ENCODE measurements around the gene ERBB4.

Gene ERBB4

GRCh38 chr2:211931314-211931713 is 607.3 kb downstream of the ERBB4 start:
- H3K4me3 ChIP-seq (ENCODE audit: low read length) = no peak overlapping the region
- DNase-seq (ENCODE audit: low read depth, low spot score) = no peak

GRCh38 chr2:211930331-211930730 is 608.3 kb downstream of the ERBB4 start:
- H3K4me3 ChIP-seq (ENCODE audit: low read length) = peak overlapping the region; percentile 5; the same call in 1 of the 2 replicates
- DNase-seq (ENCODE audit: low read depth, low spot score) = peak; percentile 82

- no peak overlapping the region for H3K4me3 ChIP-seq (ENCODE audit: low read length)
- no peak for DNase-seq (ENCODE audit: low read depth, low spot score)
These were observed 610.4 kb downstream of the ERBB4 start for GRCh38 chr2:211928201-211928600.

- DNase-seq (ENCODE audit: low read depth, low spot score) = no peak
These were observed 615.6 kb downstream of the ERBB4 start for GRCh38 chr2:211923019-211923418.

GRCh38 chr2:211903961-211904360 is 634.6 kb downstream of the ERBB4 start:
- no peak for DNase-seq (ENCODE audit: low read depth, low spot score)

More at GRCh38 chr2:211923019-211923418, 615.6 kb downstream of the ERBB4 start:
- no peak overlapping the region for H3K4me3 ChIP-seq (ENCODE audit: low read length)

GRCh38 chr2:211901226-211901846 is 637.3 kb downstream of the ERBB4 start:
- no peak for DNase-seq (ENCODE audit: low read depth, low spot score)
- no peak overlapping the region for H3K4me3 ChIP-seq (ENCODE audit: low read length)

More at GRCh38 chr2:211903961-211904360, 634.6 kb downstream of the ERBB4 start:
- H3K4me3 ChIP-seq (ENCODE audit: low read length) = no peak overlapping the region

- DNase-seq (ENCODE audit: low read depth, low spot score) = no peak
- H3K4me3 ChIP-seq (ENCODE audit: low read length) = no peak overlapping the region
These were observed 638.1 kb downstream of the ERBB4 start for GRCh38 chr2:211900518-211900917.

- no peak overlapping the region for H3K4me3 ChIP-seq (ENCODE audit: low read length)
- no peak for DNase-seq (ENCODE audit: low read depth, low spot score)
These were observed 638.6 kb downstream of the ERBB4 start for GRCh38 chr2:211900000-211900399.

GRCh38 chr2:211898702-211899101 is 639.9 kb downstream of the ERBB4 start:
- no peak for DNase-seq (ENCODE audit: low read depth, low spot score)
- no peak overlapping the region for H3K4me3 ChIP-seq (ENCODE audit: low read length)

- no peak for DNase-seq (ENCODE audit: low read depth, low spot score)
These were observed 657.2 kb downstream of the ERBB4 start for GRCh38 chr2:211881449-211881848.

GRCh38 chr2:211879323-211879722 is 659.3 kb downstream of the ERBB4 start:
- no peak overlapping the region for H3K4me3 ChIP-seq (ENCODE audit: low read length)
- no peak for DNase-seq (ENCODE audit: low read depth, low spot score)

More at GRCh38 chr2:211881449-211881848, 657.2 kb downstream of the ERBB4 start:
- H3K4me3 ChIP-seq (ENCODE audit: low read length) = no peak overlapping the region

GRCh38 chr2:211877061-211877460 is 661.5 kb downstream of the ERBB4 start:
- DNase-seq (ENCODE audit: low read depth, low spot score) = no peak
- no peak overlapping the region for H3K4me3 ChIP-seq (ENCODE audit: low read length)

GRCh38 chr2:211875488-211875887 is 663.1 kb downstream of the ERBB4 start:
- DNase-seq (ENCODE audit: low read depth, low spot score) = no peak
- no peak overlapping the region for H3K4me3 ChIP-seq (ENCODE audit: low read length)

GRCh38 chr2:211868996-211869533 is 669.5 kb downstream of the ERBB4 start:
- H3K4me3 ChIP-seq (ENCODE audit: low read length) = no peak overlapping the region
- no peak for DNase-seq (ENCODE audit: low read depth, low spot score)

GRCh38 chr2:211867845-211868451 is 670.7 kb downstream of the ERBB4 start:
- no peak overlapping the region for H3K4me3 ChIP-seq (ENCODE audit: low read length)
- no peak for DNase-seq (ENCODE audit: low read depth, low spot score)

- DNase-seq (ENCODE audit: low read depth, low spot score) = no peak
- H3K4me3 ChIP-seq (ENCODE audit: low read length) = no peak overlapping the region
These were observed 674.3 kb downstream of the ERBB4 start for GRCh38 chr2:211864328-211864727.

GRCh38 chr2:211860224-211860623 is 678.4 kb downstream of the ERBB4 start:
- DNase-seq (ENCODE audit: low read depth, low spot score) = no peak
- no peak overlapping the region for H3K4me3 ChIP-seq (ENCODE audit: low read length)

GRCh38 chr2:211854832-211855231 is 683.8 kb downstream of the ERBB4 start:
- H3K4me3 ChIP-seq (ENCODE audit: low read length) = no peak overlapping the region
- DNase-seq (ENCODE audit: low read depth, low spot score) = no peak

GRCh38 chr2:211846714-211847113 is 691.9 kb downstream of the ERBB4 start:
- H3K4me3 ChIP-seq (ENCODE audit: low read length) = no peak overlapping the region
- no peak for DNase-seq (ENCODE audit: low read depth, low spot score)

- no peak for DNase-seq (ENCODE audit: low read depth, low spot score)
- no peak overlapping the region for H3K4me3 ChIP-seq (ENCODE audit: low read length)
These were observed 692.6 kb downstream of the ERBB4 start for GRCh38 chr2:211846036-211846400.

Measured in Jurkat, Clone E6-1 (cell line).